Colonic mucosa (tissue), 4 donors: ENCODE results near the gene GDPD5. TPM values are rescaled to one million over a fixed set of nuclear protein-coding genes. Genes with fewer than 3 reads are reported as not detected.

Source experiments
- DNase-seq: peaks from one replicate; pipeline ENCODE4 v3.0.0-alpha.2; 2020
- H3K27ac ChIP-seq: fragments of 200-600 bp; one replicate; pipeline ENCODE4 v1.8.0; 2021
- H3K27me3 ChIP-seq: fragments of 200-600 bp; one replicate; pipeline ENCODE4 v1.8.0; 2021
- H3K36me3 ChIP-seq: fragments of 200-600 bp; one replicate; pipeline ENCODE4 v1.8.0; 2021
- H3K4me1 ChIP-seq: fragments of 200-600 bp; one replicate; pipeline ENCODE4 v1.8.0; 2021; ENCODE audit warnings: mild to moderate bottlenecking
- H3K4me3 ChIP-seq: fragments of 200-600 bp; one replicate; pipeline ENCODE4 v1.8.0; 2021
- H3K9ac ChIP-seq, 2 donors: one replicate each; pipeline ENCODE4 v1.7.0; 2013; ENCODE audit warnings: control low read depth in 2 of 2, low read depth in 2 of 2, low read length in 2 of 2
- H3K9me3 ChIP-seq: fragments of 200-600 bp; one replicate; pipeline ENCODE4 v1.8.0; 2021
- intact Hi-C: fragments of 100-400 bp; cut with DNase I; formaldehyde crosslinking; loops from one replicate; pipeline ENCODE4 v1.14.1; 2022
- total RNA-seq, 2 donors: library from RNA; stranded (reverse); fragmentation: NEBNext Ultra II Directional in 1 of 2; extraction: Animal tissue kit (Norgen Biotek cat#: 25700) in 1 of 2; gene quantifications; one replicate each; pipeline ENCODE4 v1.2.1, GENCODE V29; 2021
- TF ChIP-seq, protein P1 (sequence below): fragments of 200-600 bp; IDR thresholded peaks from one replicate; pipeline ENCODE4 v1.8.0; 2022; ENCODE audit warnings: antibody characterized with exemption, mild to moderate bottlenecking
- donor health status: healthy.
- donor health status: DM: no; HTN: no; CAD: no.
- donor health status: DM: no; HTN: no; CAD: no.

The GDPD5 gene
- total RNA-seq, 2 donors from 2014 or later: 2.6 to 4.1 TPM

- Histone ChIP-seq H3K27ac (no peak overlapping the region), H3K9me3 (no peaks in the 10 kb centered on the region), H3K27me3 (no peaks in the 10 kb centered on the region), H3K4me3 (no peak overlapping the region), H3K4me1 (no peaks in the 10 kb centered on the region), H3K36me3 (no peaks in the 10 kb centered on the region), H3K9ac (no peak overlapping the region)
- TF ChIP-seq, protein P1, sequence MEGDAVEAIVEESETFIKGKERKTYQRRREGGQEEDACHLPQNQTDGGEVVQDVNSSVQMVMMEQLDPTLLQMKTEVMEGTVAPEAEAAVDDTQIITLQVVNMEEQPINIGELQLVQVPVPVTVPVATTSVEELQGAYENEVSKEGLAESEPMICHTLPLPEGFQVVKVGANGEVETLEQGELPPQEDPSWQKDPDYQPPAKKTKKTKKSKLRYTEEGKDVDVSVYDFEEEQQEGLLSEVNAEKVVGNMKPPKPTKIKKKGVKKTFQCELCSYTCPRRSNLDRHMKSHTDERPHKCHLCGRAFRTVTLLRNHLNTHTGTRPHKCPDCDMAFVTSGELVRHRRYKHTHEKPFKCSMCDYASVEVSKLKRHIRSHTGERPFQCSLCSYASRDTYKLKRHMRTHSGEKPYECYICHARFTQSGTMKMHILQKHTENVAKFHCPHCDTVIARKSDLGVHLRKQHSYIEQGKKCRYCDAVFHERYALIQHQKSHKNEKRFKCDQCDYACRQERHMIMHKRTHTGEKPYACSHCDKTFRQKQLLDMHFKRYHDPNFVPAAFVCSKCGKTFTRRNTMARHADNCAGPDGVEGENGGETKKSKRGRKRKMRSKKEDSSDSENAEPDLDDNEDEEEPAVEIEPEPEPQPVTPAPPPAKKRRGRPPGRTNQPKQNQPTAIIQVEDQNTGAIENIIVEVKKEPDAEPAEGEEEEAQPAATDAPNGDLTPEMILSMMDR: no peak
- intact Hi-C loops: no loop called here
- no peak for DNase-seq
Measured at GRCh38 chr11:75472081-75472732, 53.5 kb downstream of the GDPD5 start.

DNA sequence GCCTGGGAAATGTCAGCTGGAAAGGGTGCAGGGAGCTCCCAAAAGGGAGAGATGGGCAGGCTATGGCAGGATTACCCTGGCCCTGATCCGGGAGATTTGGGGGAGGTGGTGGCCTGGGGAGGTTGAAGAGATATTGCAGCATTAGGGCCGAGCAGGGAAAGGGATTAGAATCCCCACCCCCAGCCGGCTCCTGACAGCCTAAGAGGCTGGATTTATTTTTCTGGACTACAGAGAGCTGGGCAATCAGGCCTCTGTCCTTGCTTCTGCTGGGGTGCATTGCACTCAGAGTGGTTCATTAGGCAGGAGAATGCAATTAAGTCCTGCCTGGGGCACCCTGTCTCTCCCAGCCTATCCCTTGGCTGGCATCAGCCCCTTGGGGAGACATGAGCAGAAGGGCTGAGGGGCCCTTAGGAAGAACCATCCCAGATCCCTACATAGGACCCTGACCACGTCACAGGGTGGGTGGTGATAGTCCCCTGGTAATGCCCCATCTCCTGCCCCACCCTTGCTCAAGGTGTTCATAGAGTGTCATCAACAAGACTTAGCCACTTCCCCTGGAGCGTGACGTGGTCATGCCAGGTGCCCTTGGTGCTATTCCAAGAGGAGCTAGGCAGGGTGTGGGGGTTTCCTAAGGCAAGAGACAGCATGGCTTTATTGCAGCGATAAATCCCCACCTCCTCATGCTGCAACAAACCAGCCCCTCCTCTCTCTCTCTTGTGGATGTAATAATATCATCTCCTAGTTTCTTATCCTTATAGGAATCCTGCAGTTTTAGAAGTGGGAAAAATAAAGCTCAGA, 54.4 kb downstream of the GDPD5 start:
- intact Hi-C loops: no loop called here
- H3K27me3 ChIP-seq: no peaks in the 10 kb centered on the region
- H3K9me3 ChIP-seq: no peaks in the 10 kb centered on the region
- no peaks in the 10 kb centered on the region for H3K4me1 ChIP-seq
- no peak for DNase-seq
- no peaks in the 10 kb centered on the region for H3K36me3 ChIP-seq
- H3K27ac ChIP-seq: no peak overlapping the region
- TF ChIP-seq, protein P1: no peak
- H3K9ac ChIP-seq: no peak overlapping the region
- no peak overlapping the region for H3K4me3 ChIP-seq

DNA sequence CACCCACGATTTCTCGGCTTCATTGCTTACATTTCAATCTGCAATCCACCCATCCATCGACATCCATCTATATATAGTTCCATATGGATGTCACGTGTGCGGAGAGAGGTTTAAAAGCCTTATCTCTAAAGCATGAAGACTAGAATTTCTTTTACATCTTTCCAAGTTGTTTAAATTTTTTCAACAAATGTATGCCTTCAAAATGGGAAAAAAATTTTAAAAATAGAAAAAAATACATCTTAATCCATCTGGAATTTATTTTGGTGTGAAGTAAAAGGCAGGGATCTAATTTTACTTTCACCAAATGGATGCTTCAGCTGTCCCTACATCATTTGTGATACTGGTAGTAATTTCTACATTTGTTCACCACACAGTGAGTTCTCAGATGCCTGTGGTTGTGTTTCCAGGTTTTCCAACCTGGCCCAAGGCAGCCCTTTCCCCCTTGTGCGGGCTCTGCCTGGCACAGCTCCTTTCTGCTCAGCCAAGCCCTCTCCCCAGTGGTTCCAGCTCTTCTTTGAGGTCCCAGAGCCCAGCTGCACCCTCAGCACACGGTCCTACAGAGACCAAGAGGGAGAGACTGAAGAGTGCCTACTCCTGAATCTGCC, 55.2 kb downstream of the GDPD5 start:
- Histone ChIP-seq H3K9ac (no peak overlapping the region), H3K9me3 (no peaks in the 10 kb centered on the region), H3K4me3 (no peak overlapping the region), H3K4me1 (no peaks in the 10 kb centered on the region), H3K36me3 (no peaks in the 10 kb centered on the region), H3K27me3 (no peaks in the 10 kb centered on the region), H3K27ac (no peak overlapping the region)
- TF ChIP-seq, protein P1: no peak
- no peak for DNase-seq
- intact Hi-C loops: no loop called here

- TF ChIP-seq, protein P1: no peak
- Histone ChIP-seq H3K4me3 (no peak overlapping the region), H3K9me3 (no peaks in the 10 kb centered on the region), H3K9ac (no peak overlapping the region), H3K4me1 (no peaks in the 10 kb centered on the region), H3K27me3 (no peaks in the 10 kb centered on the region), H3K27ac (no peak overlapping the region), H3K36me3 (no peaks in the 10 kb centered on the region)
- no peak for DNase-seq
- intact Hi-C loops: no loop called here
Measured at GRCh38 chr11:75469785-75470405, 55.8 kb downstream of the GDPD5 start.

GRCh38 chr11:75468534-75469340, 57.0 kb downstream of the GDPD5 start:
- DNase-seq: no peak
- H3K27ac ChIP-seq: no peak overlapping the region
- H3K27me3 ChIP-seq: no peaks in the 10 kb centered on the region
- intact Hi-C loops: no loop called here
- H3K4me3 ChIP-seq: no peak overlapping the region
- no peaks in the 10 kb centered on the region for H3K4me1 ChIP-seq
- TF ChIP-seq, protein P1: no peak
- no peaks in the 10 kb centered on the region for H3K9me3 ChIP-seq
- no peaks in the 10 kb centered on the region for H3K36me3 ChIP-seq
- H3K9ac ChIP-seq: no peak overlapping the region
